Measurements from ENCODE around the gene ZNF316.
"Not testable (repeated sequence)": the region's sequence is repeated elsewhere in the genome, so short reads cannot be mapped to it uniquely, and the experiment has no call there.

ZNF316 gene

GRCh38 chr7:6622134-6622710 is 14.9 kb upstream of the ZNF316 start:
- DNase-seq: no peak

- DNase-seq: no peak
Measured at GRCh38 chr7:6623589-6624245, 13.4 kb upstream of the ZNF316 start.

- DNase-seq: no peak
Measured at GRCh38 chr7:6624246-6624611, 12.9 kb upstream of the ZNF316 start.

GRCh38 chr7:6628045-6628444 is 9.1 kb upstream of the ZNF316 start:
- no peak for DNase-seq

GRCh38 chr7:6630007-6630849 is 6.9 kb upstream of the ZNF316 start:
- no peak for DNase-seq

- no peak for DNase-seq
Measured at GRCh38 chr7:6631605-6632004, 5.5 kb upstream of the ZNF316 start.

GRCh38 chr7:6634021-6634420 is 3.1 kb upstream of the ZNF316 start:
- no peak for DNase-seq

- not testable (repeated sequence) for DNase-seq
Measured at GRCh38 chr7:6634971-6635370, 2.1 kb upstream of the ZNF316 start.

- DNase-seq: peak in 1 of 2 experiments; percentile 58
Measured at GRCh38 chr7:6637544-6638229, 569 bp downstream of the ZNF316 start.

GRCh38 chr7:6639032-6639431 is 1.9 kb downstream of the ZNF316 start:
- DNase-seq: no peak

- DNase-seq: no peak
Measured at GRCh38 chr7:6639627-6640026, 2.5 kb downstream of the ZNF316 start.

- no peak for DNase-seq
Measured at GRCh38 chr7:6640246-6640721, 3.2 kb downstream of the ZNF316 start.

- no peak for DNase-seq
Measured at GRCh38 chr7:6641305-6642035, 4.4 kb downstream of the ZNF316 start.

- DNase-seq: no peak
Measured at GRCh38 chr7:6642239-6642839, 5.2 kb downstream of the ZNF316 start.

- DNase-seq: no peak
Measured at GRCh38 chr7:6642861-6643640, 5.9 kb downstream of the ZNF316 start.

- DNase-seq: no peak
Measured at GRCh38 chr7:6643915-6644625, 7.0 kb downstream of the ZNF316 start.

- no peak for DNase-seq
Measured at GRCh38 chr7:6644728-6645127, 7.6 kb downstream of the ZNF316 start.

GRCh38 chr7:6646465-6646864 is 9.3 kb downstream of the ZNF316 start:
- no peak for DNase-seq

- DNase-seq: no peak
Measured at GRCh38 chr7:6647080-6647479, 10.0 kb downstream of the ZNF316 start.

GRCh38 chr7:6647541-6647940 is 10.4 kb downstream of the ZNF316 start:
- DNase-seq: no peak
